ENCODE results near the gene ZNF223. TPM values are rescaled to one million over a fixed set of nuclear protein-coding genes. Genes with fewer than 3 reads are reported as not detected.
A peak's percentile ranks its signal among the peaks of the same experiment; 100 is the strongest.

ZNF223 gene
- total RNA-seq, 4 donors from 2014 or later, result 3.6 to 48.5 (median 12.9) TPM

- Histone ChIP-seq H3K27ac (peak overlapping the region; percentile 7 to 55), H3K4me3 (peak overlapping the region; percentile 50 to 68), H3K9me3 (no peaks in the 10 kb centered on the region), H3K36me3 (no peaks in the 10 kb centered on the region), H3K27me3 (peaks cover 0 to 6% of the 10 kb centered on the region in 2 donors), H3K4me1 (no peaks in the 10 kb centered on the region)
- no peak for DNase-seq
- TF ChIP-seq CTCF (IDR thresholded peaks at IDR 0.05), result no peak
- no peak for TF ChIP-seq POLR2A (IDR thresholded peaks at IDR 0.05)
- intact Hi-C loops (cut with DNase I; ENCODE audit: low total_unique reads), result no loop called here
These were observed 841 bp upstream of the ZNF223 start for GRCh38 chr19:44050740-44051649.

GRCh38 chr19:44055870-44056269 lies 4.0 kb downstream of the ZNF223 start:
- intact Hi-C loops (cut with DNase I; ENCODE audit: low total_unique reads), result no loop called here
- DNase-seq, result no peak
- Histone ChIP-seq H3K36me3 (no peaks in the 10 kb centered on the region), H3K4me3 (no peak overlapping the region), H3K27me3 (no peaks in the 10 kb centered on the region), H3K27ac (no peak overlapping the region), H3K4me1 (no peaks in the 10 kb centered on the region), H3K9me3 (no peaks in the 10 kb centered on the region)
- TF ChIP-seq CTCF (IDR thresholded peaks at IDR 0.05) (no peak), POLR2A (IDR thresholded peaks at IDR 0.05) (no peak)

- no peak for DNase-seq
- TF ChIP-seq CTCF (IDR thresholded peaks at IDR 0.05), result no peak
- no peaks in the 10 kb centered on the region for H3K4me1 ChIP-seq
- no peaks in the 10 kb centered on the region for H3K36me3 ChIP-seq
- intact Hi-C loops (cut with DNase I; ENCODE audit: low total_unique reads), result no loop called here
- H3K27me3 ChIP-seq, result no peaks in the 10 kb centered on the region
- peaks cover 0 to 15% of the 10 kb centered on the region in 2 donors for H3K9me3 ChIP-seq
- H3K27ac ChIP-seq, result no peak overlapping the region
- no peak overlapping the region for H3K4me3 ChIP-seq
These were observed 7.4 kb downstream of the ZNF223 start for GRCh38 chr19:44059229-44059628.

- Histone ChIP-seq H3K36me3 (no peaks in the 10 kb centered on the region), H3K27me3 (no peaks in the 10 kb centered on the region), H3K4me1 (no peaks in the 10 kb centered on the region), H3K27ac (no peak overlapping the region), H3K9me3 (peaks cover 0 to 32% of the 10 kb centered on the region in 2 donors), H3K4me3 (no peak overlapping the region)
- TF ChIP-seq CTCF (IDR thresholded peaks at IDR 0.05) (no peak), POLR2A (IDR thresholded peaks at IDR 0.05) (no peak)
- DNase-seq, result no peak
- intact Hi-C loops (cut with DNase I; ENCODE audit: low total_unique reads), result no loop called here
These were observed 9.2 kb downstream of the ZNF223 start for GRCh38 chr19:44061038-44061437.

GRCh38 chr19:44066305-44066704 lies 14.5 kb downstream of the ZNF223 start:
- Histone ChIP-seq H3K27ac (no peak overlapping the region), H3K27me3 (no peaks in the 10 kb centered on the region), H3K36me3 (no peaks in the 10 kb centered on the region), H3K4me1 (no peaks in the 10 kb centered on the region), H3K4me3 (no peak overlapping the region), H3K9me3 (peaks cover 0 to 46% of the 10 kb centered on the region in 2 donors)
- TF ChIP-seq POLR2A (IDR thresholded peaks at IDR 0.05), result no peak
- TF ChIP-seq CTCF (IDR thresholded peaks at IDR 0.05), result no peak
- no peak for DNase-seq
- intact Hi-C loops (cut with DNase I; ENCODE audit: low total_unique reads), result no loop called here
